NCI-H1092 (cell line): ENCODE results near the gene PRRT3.
"Not testable (repeated sequence)": the region's sequence is repeated elsewhere in the genome, so short reads cannot be mapped to it uniquely, and the experiment has no call there.

Source experiments
- DNase-seq: peaks from one replicate; lab custom pipeline; 2025; lab: John Stamatoyannopoulos, UW

PRRT3 gene

DNA sequence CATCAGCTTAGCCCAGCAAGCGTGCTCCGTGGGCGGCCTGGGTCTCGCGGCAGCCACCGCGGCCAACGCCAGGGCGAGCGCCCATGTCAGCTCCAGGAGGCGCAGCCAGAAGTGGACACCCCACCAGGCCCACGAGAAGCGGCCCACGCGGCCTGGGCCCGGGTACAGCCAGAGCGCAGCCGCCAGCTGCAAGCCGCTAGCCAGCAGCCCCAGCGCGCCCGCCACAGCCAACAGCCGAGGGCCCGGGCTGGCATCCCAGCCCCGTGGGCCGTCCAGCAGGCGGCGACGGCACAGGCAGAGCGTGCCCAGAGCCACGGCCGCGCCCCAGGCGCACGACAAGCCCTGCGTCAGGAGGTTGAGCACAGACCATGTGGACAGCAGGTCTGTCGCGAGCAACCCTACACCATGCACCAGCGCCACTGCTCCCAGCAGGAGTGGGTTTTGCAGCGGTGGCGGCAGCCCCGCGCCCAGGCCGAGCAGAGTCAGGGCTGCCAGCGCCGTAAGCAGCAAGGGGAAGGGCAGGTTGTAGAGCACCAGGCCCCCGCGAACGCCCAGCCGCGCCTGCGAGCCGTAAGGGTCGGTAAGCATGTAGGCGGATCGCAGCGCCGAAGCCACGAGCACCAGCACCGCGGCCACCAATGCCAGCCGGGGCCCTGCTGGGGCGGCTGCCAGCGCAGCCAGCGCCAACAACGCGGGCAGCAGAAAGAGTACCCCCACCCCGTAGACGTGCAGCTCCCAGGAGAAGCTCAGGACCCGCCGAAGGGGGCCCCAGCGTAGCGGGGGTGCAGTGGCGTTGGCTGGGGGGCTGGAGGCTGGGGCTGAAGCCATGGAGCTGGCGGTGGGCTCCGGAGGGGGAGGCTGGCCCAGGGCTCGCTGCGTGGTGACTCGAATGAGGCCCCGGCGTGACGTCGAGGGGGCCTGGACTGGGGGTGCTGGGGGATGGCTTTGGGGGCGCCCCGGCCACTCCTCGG lies 4.9 kb downstream of the PRRT3 start:
- DNase-seq = peak; percentile 24

GRCh38 chr3:9946112-9947024 lies 5.8 kb downstream of the PRRT3 start:
- DNase-seq = peak; percentile 61

GRCh38 chr3:9945358-9945757 lies 6.8 kb downstream of the PRRT3 start:
- DNase-seq = no peak

- DNase-seq = no peak
Observed at GRCh38 chr3:9944271-9944670, 7.9 kb downstream of the PRRT3 start.

DNA sequence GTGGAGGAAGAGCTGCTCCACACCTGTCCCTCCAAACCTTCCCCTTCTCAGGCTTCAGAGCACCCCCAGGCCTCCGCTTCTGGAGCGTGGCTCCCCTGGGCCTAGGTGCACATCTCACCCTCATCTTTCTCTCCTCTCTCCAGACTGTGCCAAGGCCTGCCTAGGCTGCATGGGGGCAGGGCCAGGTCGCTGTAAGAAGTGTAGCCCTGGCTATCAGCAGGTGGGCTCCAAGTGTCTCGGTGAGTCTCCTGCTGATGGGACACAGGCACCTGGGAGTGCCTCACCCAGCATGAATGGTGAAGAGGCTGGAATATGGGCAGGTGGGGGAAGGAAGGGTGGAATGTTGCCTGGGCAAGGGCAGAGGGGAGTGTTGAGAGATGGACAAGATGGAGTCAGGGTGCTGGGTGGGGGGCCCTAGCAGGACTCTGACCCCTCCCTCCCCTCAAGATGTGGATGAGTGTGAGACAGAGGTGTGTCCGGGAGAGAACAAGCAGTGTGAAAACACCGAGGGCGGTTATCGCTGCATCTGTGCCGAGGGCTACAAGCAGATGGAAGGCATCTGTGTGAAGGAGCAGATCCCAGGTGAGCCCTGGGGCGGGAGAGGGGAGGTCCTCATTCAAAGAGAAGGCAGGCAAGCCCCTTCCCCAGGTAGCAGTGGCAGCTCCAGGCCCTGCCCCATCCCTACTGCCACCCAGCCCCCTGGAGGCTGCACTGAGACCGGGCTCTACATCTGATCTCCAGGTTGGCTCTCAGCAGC lies 9.1 kb downstream of the PRRT3 start:
- DNase-seq = no peak

DNA sequence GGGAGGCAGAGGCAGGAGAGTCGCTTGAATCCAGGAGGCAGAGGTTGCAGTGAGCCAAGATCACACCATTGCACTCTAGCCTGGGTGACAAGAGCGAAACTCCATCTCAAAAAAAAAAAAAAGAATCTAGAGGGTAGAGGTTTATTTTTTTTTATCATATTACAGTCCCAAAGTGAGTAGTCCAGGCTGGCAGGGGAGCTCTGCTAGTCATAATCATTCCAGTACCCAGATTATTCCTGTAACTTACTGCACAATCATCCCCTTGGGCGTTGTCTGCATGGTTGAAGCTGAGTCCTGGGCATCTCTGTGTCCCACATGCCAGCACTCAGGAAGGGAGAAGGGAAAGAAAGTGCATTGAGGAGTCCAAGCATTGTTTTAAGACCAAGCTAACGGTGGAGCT lies 10.0 kb downstream of the PRRT3 start:
- DNase-seq = no peak

- DNase-seq = no peak
Observed at GRCh38 chr3:9940746-9941145, 11.5 kb downstream of the PRRT3 start.

GRCh38 chr3:9939906-9940305 lies 12.3 kb downstream of the PRRT3 start:
- not testable (repeated sequence) for DNase-seq

DNA sequence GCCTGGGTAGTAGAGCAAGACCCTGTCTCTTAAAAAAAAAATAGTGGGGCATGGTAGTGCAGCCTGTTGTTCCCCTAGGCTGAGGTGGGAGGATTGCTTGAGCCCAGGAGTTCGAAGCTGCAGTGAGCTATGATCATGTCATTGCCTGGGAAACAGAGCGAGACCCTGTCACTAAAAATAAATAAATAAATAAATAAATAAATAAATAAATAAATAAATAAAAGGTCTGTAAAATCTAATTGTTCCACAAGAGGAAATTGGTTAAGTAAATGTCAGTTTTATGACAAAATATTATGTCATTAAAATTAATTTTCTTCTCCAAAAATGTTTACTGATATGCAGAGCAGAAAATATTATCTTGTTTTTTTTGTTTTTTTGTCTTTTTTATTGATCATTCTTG lies 13.2 kb downstream of the PRRT3 start:
- DNase-seq = no peak

- DNase-seq = no peak
Observed at GRCh38 chr3:9937486-9938238, 14.5 kb downstream of the PRRT3 start.

- no peak for DNase-seq
Observed at GRCh38 chr3:9935966-9936510, 16.2 kb downstream of the PRRT3 start.

GRCh38 chr3:9934993-9935392 lies 17.2 kb downstream of the PRRT3 start:
- no peak for DNase-seq

- DNase-seq = no peak
Observed at GRCh38 chr3:9934235-9934621, 18.0 kb downstream of the PRRT3 start.

- DNase-seq = peak; percentile 84
Observed at GRCh38 chr3:9933561-9934234, 18.5 kb downstream of the PRRT3 start, which contains the start of gene CRELD1. TSS of gene CRELD1 (plus strand) at chr3:9933834. CDS start at chr3:9934439, 605 bp downstream.

DNA sequence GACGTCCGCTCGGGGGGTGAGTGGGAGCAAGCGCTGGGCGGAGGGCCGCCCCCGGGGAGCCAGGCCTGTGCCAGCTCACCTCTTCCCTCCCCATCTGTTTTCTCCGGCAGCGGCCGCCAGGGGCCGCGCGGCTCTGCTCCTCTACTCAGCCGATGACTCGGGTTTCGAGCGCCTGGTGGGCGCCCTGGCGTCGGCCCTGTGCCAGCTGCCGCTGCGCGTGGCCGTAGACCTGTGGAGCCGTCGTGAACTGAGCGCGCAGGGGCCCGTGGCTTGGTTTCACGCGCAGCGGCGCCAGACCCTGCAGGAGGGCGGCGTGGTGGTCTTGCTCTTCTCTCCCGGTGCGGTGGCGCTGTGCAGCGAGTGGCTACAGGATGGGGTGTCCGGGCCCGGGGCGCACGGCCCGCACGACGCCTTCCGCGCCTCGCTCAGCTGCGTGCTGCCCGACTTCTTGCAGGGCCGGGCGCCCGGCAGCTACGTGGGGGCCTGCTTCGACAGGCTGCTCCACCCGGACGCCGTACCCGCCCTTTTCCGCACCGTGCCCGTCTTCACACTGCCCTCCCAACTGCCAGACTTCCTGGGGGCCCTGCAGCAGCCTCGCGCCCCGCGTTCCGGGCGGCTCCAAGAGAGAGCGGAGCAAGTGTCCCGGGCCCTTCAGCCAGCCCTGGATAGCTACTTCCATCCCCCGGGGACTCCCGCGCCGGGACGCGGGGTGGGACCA lies 19.2 kb downstream of the PRRT3 start:
- DNase-seq = peak; percentile 52

DNA sequence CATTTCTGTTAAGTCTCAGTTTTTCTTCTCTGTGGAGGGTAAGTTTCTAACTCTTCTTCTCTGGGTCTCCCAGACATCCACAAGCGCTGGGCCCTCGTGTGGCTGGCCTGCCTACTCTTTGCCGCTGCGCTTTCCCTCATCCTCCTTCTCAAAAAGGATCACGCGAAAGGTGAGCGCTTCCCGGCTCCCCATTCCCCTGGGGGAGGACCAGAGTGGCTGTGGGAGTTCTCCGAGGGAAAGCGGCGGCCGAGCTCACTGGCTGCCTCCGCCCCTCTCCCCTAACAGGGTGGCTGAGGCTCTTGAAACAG lies 19.7 kb downstream of the PRRT3 start:
- DNase-seq = no peak

GRCh38 chr3:9930804-9931418 lies 21.3 kb downstream of the PRRT3 start:
- no peak for DNase-seq

GRCh38 chr3:9928158-9928557 lies 24.1 kb downstream of the PRRT3 start:
- no peak for DNase-seq
